Motor neuron (in vitro differentiated cells): ENCODE results near the gene MCC. TPM values are rescaled to one million over a fixed set of nuclear protein-coding genes. Genes with fewer than 3 reads are reported as not detected.

Source experiments
- ATAC-seq, 8 experiments: fragments of 200-7000 bp; cut with Tn5 transposase; replicated peaks in 6 of 8; 2 replicates each; pipeline ENCODE4 v1.8.0; 2021; ENCODE audit warnings: mild to moderate bottlenecking in 8 of 8, moderate library complexity in 8 of 8
- H3K27ac ChIP-seq, 2 donors: fragments of 250-450 bp; sonication (Bioruptor Pico); 2 replicates each; pipeline ENCODE4 v1.9.0; 2021; ENCODE audit warnings: antibody characterized with exemption in 2 of 2, mild to moderate bottlenecking in 2 of 2, moderate library complexity in 1 of 2
- H3K4me1 ChIP-seq, 2 donors: fragments of 250-450 bp; sonication (Bioruptor Pico); replicated peaks in 1 of 2; 2 replicates each; pipeline ENCODE4 v1.6.1; 2021; ENCODE audit warnings: antibody characterized with exemption in 2 of 2, mild to moderate bottlenecking in 2 of 2, moderate library complexity in 1 of 2
- H3K4me3 ChIP-seq, 5 donors: fragments of 250-450 bp; sonication (Bioruptor Pico); 2 replicates each; pipeline ENCODE4 v1.9.0; 2021; ENCODE audit warnings: antibody characterized with exemption in 5 of 5, mild to moderate bottlenecking in 5 of 5, moderate library complexity in 4 of 5
- WGBS, 10 experiments: fragments of 450-650 bp; shearing (Covaris generic); methylation state at CpG; one replicate each; pipeline ENCODE4 v1.0.0; 2022; 5-methylcytosine and 5-hydroxymethylcytosine counted together
- in situ Hi-C, 9 experiments: fragments of 400-800 bp; cut with MboI; loops; one replicate each; pipeline ENCODE4 v1.15.0; 2021; ENCODE audit warnings: low sequenced_read_pairs in 9 of 9, low pct_unique_long_range_greater_than_20kb in 2 of 9; ENCODE audit not compliant: unreplicated experiment in 9 of 9
- total RNA-seq, 8 experiments: library from RNA; unstranded; fragments of 300-600 nt; gene quantifications; 2 replicates each; pipeline versions ENCODE4 v1.2.3 to v1.2.4, GENCODE V29; 2022

The MCC gene
- total RNA-seq, 8 experiments from 2014 or later: 6.7 to 66.0 (median 12.2) TPM

DNA sequence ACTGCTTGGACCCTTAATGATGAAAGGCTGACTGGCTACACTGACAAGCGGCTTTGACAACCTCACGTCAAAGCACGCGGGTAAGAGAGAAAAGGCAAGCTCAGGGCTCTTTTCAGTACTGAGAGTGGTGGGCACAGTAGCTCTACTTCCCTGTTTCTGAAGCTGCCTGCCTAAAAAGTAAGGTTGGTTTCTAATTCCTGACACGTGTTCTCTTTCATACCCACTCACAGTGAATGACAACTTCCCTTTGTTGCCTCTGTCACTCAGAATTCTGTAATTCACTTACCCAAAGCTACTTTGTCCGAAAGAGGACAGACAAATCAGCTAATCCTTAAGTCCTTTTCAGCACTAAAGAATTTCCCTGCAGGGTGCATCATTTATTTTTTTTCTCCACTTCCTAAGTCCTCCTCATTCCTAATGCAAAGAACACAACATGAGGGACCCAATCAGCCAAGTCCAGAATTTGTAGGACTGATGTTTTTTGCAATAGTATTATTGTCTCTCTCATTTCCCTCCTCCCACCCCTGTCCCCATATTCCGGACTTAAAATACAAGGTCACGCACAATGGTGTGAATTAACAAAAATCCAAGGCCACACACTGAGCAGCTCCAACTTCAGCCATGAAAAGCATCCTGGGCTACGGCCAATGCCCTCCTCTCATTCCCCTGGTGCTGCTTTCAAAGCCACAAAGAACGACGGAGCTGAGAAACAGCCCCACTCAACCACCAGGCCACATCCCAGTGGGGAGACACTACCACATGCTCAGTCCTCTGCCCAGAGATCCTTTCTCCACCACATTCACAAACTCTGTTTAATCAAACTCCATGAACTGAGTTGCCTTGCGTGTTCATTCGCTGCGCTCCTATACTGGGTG, 274.5 kb downstream of the MCC start:
- Histone ChIP-seq H3K4me1 (peaks cover 35 to 54% of the 10 kb centered on the region in 2 donors), H3K4me3 (no peak overlapping the region), H3K27ac (no peak overlapping the region)
- WGBS, 10 experiments: 20 to 92% (median 72%) methylated on average over 2 to 13 of the region's 14 CpGs; no CpG with 5 or more reads in 1 of the 10 experiments
- in situ Hi-C loops: no loop called here
- ATAC-seq: peak in 4 of 8 experiments; percentile 22 to 39 (median 28)

DNA sequence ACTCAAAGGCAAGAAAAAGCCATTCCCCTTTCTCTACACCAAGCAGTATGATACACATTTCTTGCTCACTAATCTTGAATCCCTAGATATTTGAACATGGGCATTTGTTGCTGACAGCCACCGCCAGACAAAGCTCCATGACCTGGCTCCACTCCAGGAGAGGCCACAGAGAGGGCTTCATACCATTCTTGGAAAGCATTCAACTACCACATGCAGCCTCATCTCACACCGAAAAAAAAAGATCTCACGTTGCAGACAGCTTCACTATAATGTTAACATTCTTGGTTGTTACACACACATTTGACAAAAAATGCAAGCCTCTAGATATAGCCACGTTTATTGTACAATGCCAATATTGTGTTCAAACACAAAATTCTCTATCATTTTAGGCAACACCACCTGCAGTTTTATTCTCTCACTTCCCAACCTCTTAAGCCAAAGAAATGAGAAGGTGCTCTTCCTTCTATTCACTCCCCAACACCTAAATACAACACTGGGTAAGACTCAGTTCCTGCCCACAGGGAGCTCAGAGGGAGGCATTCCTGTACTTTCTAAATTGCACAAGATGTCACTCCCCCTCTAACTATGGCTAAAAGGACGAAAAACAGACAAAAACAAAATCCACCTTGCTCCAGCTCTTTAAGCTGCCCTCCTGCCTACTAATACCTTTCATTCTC, 275.9 kb downstream of the MCC start:
- ATAC-seq: peak in 7 of 8 experiments; percentile 45 to 87 (median 77)

GRCh38 chr5:113209498-113209897, 278.8 kb downstream of the MCC start:
- WGBS, 10 experiments: 70 to 100% (median 96%) methylated on average over 1 to 4 of the region's 4 CpGs
- no peak for ATAC-seq
- Histone ChIP-seq H3K27ac (no peak overlapping the region), H3K4me1 (peaks cover 21 to 33% of the 10 kb centered on the region in 2 donors), H3K4me3 (no peak overlapping the region)
- in situ Hi-C loops: no loop called here

More for the DNA sequence above, 275.9 kb downstream of the MCC start:
- Histone ChIP-seq H3K4me1 (peaks cover 23 to 40% of the 10 kb centered on the region in 2 donors), H3K4me3 (no peak overlapping the region), H3K27ac (no peak overlapping the region)
- in situ Hi-C loops: no loop called here
- 23 to 76% (median 48%) methylated on average over 2 to 5 of the region's 5 CpGs; no CpG with 5 or more reads in 1 of the 10 experiments for WGBS, 10 experiments

- 77 to 100% (median 89%) methylated on average over 3 of the region's 3 CpGs; no CpG with 5 or more reads in 6 of the 10 experiments for WGBS, 10 experiments
- no peak overlapping the region for H3K27ac ChIP-seq
- ATAC-seq: peak in 3 of 8 experiments; percentile 41 to 71 (median 53)
- in situ Hi-C loops: no loop called here
- H3K4me3 ChIP-seq: no peak overlapping the region
- H3K4me1 ChIP-seq: peaks cover 18 to 25% of the 10 kb centered on the region in 2 donors
These were observed 282.4 kb downstream of the MCC start for GRCh38 chr5:113205807-113206206.

- H3K27ac ChIP-seq: no peak overlapping the region
- H3K4me1 ChIP-seq: peaks cover 18 to 26% of the 10 kb centered on the region in 2 donors
- whole genome bisulfite sequencing, 10 experiments: 75 to 100% (median 100%) methylated on average over 1 of the region's 1 CpG; no CpG with 5 or more reads in 2 of the 10 experiments
- H3K4me3 ChIP-seq: no peak overlapping the region
- ATAC-seq: no peak
- in situ Hi-C loops: no loop called here
These were observed 282.9 kb downstream of the MCC start for GRCh38 chr5:113205323-113205722.

GRCh38 chr5:113204525-113205161, 283.6 kb downstream of the MCC start:
- H3K27ac ChIP-seq: no peak overlapping the region
- H3K4me3 ChIP-seq: no peak overlapping the region
- peak in 2 of 8 experiments; percentile 8 to 17 for ATAC-seq
- in situ Hi-C loops: no loop called here
- 51 to 96% (median 88%) methylated on average over 1 to 7 of the region's 7 CpGs; no CpG with 5 or more reads in 1 of the 10 experiments for WGBS, 10 experiments
- peaks cover 23 to 33% of the 10 kb centered on the region in 2 donors for H3K4me1 ChIP-seq

- ATAC-seq: no peak
- H3K4me1 ChIP-seq: peaks cover 26 to 40% of the 10 kb centered on the region in 2 donors
- no peak overlapping the region for H3K27ac ChIP-seq
- in situ Hi-C loops: no loop called here
- H3K4me3 ChIP-seq: no peak overlapping the region
- 48 to 100% (median 90%) methylated on average over 2 to 7 of the region's 7 CpGs; no CpG with 5 or more reads in 1 of the 10 experiments for WGBS, 10 experiments
These were observed 284.3 kb downstream of the MCC start for GRCh38 chr5:113203916-113204315.

- H3K27ac ChIP-seq: peak overlapping the region in 1 of 2 donors; percentile 72
- peak; percentile 80 to 96 (median 94) for ATAC-seq
- in situ Hi-C loops: no loop called here
- 44 to 100% (median 85%) methylated on average over 1 to 14 of the region's 27 CpGs for WGBS, 10 experiments
- H3K4me3 ChIP-seq: no peak overlapping the region
- H3K4me1 ChIP-seq: peaks cover 26 to 43% of the 10 kb centered on the region in 2 donors
These were observed 285.2 kb downstream of the MCC start for GRCh38 chr5:113202746-113203716.

GRCh38 chr5:113202287-113202686, 286.0 kb downstream of the MCC start:
- Histone ChIP-seq H3K4me3 (no peak overlapping the region), H3K4me1 (peaks cover 26 to 43% of the 10 kb centered on the region in 2 donors), H3K27ac (no peak overlapping the region)
- no peak for ATAC-seq
- in situ Hi-C loops: no loop called here
- 92 to 100% (median 100%) methylated on average over 1 to 8 of the region's 8 CpGs; no CpG with 5 or more reads in 1 of the 10 experiments for WGBS, 10 experiments

- 40 to 100% (median 78%) methylated on average over 1 to 5 of the region's 5 CpGs; no CpG with 5 or more reads in 2 of the 10 experiments for WGBS, 10 experiments
- H3K4me1 ChIP-seq: peaks cover 26 to 43% of the 10 kb centered on the region in 2 donors
- H3K4me3 ChIP-seq: no peak overlapping the region
- in situ Hi-C loops: no loop called here
- H3K27ac ChIP-seq: no peak overlapping the region
- ATAC-seq: no peak
These were observed 286.5 kb downstream of the MCC start for GRCh38 chr5:113201715-113202114.

DNA sequence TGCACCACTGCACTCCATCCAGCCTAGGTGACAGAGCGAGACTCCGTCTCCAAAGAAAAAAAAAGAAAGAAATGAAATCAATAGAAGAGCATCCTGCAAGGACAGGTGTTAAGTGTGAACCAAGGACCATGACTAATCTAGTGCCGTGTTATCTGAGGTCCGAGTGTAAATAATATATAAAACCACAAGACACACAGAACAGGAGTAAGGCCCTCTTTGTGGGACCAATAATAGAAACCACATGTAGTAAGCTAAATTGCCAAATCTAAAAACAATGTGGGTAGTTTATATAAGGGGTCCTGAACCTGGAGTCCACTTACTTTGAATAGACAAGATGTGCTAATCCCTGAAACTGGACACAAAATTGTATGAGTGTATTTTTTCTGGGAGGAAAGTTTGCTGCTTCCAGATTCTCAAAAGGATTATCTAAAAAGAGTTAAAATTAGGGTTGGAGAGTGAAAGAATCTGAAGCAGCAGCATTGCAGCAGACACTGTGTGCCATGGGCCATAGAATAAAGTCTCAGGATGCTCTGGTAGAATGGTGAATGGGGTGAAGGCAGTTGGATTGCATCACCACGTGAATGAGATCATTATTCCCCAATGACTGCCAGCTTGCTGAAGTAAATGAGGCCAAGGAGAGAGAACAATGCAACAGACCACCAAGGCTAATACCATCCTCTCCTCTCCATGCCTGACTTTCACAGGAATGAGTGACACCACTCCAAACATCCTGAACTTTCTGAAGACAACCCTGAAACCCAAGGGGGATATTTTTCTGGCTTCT, 288.9 kb downstream of the MCC start:
- in situ Hi-C loops: no loop called here
- peak in 6 of 8 experiments; percentile 9 to 80 (median 48) for ATAC-seq

More for the DNA sequence above, 288.9 kb downstream of the MCC start:
- H3K4me1 ChIP-seq: peaks cover 44 to 60% of the 10 kb centered on the region in 2 donors
- WGBS, 10 experiments: 73 to 100% (median 80%) methylated on average over 2 to 5 of the region's 5 CpGs; no CpG with 5 or more reads in 2 of the 10 experiments
- H3K4me3 ChIP-seq: no peak overlapping the region
- H3K27ac ChIP-seq: no peak overlapping the region
